Measurements from ENCODE around the gene TACC2.

The TACC2 gene

GRCh38 chr10:122168598-122169394 is 179.8 kb downstream of the TACC2 start:
- peak; percentile 31 for DNase-seq (ENCODE audit: low read depth)
- TF ChIP-seq CTCF (conservative IDR thresholded peaks at IDR 0.05; ENCODE audit: low read depth, low read length), result no peak
- no peak overlapping the region for H3K4me3 ChIP-seq (ENCODE audit: low read depth, low read length)

DNA sequence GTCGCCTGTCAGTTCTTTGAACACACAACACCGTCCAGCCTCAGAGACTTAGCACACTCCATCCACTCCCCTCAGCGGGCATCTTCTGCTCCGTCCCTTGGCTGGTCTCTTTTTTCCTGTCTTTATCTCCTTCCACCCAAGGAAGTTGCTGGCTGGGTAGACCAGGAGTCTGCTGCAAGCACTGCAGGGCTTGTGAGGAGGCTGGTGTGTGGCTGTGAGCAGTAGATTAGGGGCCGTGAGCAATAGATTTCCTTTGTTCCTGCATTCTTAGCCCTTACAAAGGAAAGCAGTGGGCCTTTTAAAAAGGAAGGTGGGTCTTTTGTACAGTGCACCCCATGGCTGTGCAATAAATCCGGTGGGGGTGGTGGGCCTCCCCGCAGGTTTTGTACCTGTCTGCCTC is 181.8 kb downstream of the TACC2 start:
- no peak for DNase-seq (ENCODE audit: low read depth)
- TF ChIP-seq CTCF (conservative IDR thresholded peaks at IDR 0.05; ENCODE audit: low read depth, low read length), result no peak
- H3K4me3 ChIP-seq (ENCODE audit: low read depth, low read length), result no peak overlapping the region

DNA sequence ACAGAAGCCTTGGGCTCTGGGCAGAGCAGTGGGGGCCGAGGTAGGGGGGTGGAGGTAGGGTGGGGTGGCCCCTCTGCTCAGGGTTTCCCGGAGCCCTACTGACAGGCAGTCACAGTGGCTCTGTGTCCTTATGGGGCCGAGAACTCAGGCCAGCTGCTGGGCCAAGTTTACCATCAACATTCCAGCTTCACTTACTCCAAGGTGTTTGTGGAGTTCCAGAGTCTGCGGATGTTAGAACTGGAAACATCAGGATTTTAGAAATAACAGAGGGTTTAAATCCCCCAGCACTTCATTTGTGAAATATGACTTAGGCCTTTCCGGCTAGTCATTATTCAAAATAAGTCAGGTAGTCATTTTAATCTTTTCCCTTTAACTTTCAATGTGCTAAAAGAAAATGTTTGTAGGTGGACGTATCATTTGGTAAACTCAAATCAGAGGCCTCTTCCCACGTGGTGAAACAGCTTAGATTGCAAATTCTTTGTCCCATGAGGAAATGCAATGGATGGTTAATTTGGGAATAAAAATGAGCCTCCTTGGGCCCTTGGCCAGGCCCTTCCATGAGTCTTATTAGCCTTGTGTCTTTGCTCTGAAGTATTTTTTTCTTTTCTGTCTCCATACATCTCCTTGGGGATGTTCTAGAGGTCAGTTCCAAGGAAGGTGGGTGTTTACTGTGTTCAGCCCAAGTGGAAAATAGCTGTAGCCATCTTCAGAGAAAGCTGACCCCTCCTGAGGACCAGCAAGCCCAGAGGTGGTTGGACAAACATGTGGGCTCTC is 182.5 kb downstream of the TACC2 start:
- H3K4me3 ChIP-seq (ENCODE audit: low read depth, low read length), result no peak overlapping the region
- no peak for DNase-seq (ENCODE audit: low read depth)
- TF ChIP-seq CTCF (conservative IDR thresholded peaks at IDR 0.05; ENCODE audit: low read depth, low read length), result no peak

GRCh38 chr10:122172361-122173008 is 183.5 kb downstream of the TACC2 start:
- TF ChIP-seq CTCF (conservative IDR thresholded peaks at IDR 0.05; ENCODE audit: low read depth, low read length), result no peak
- H3K4me3 ChIP-seq (ENCODE audit: low read depth, low read length), result no peak overlapping the region
- no peak for DNase-seq (ENCODE audit: low read depth)

- no peak overlapping the region for H3K4me3 ChIP-seq (ENCODE audit: low read depth, low read length)
- no peak for TF ChIP-seq CTCF (conservative IDR thresholded peaks at IDR 0.05; ENCODE audit: low read depth, low read length)
- DNase-seq (ENCODE audit: low read depth), result no peak
Measured at GRCh38 chr10:122173337-122173736, 184.4 kb downstream of the TACC2 start.

GRCh38 chr10:122173766-122174435 is 184.9 kb downstream of the TACC2 start:
- H3K4me3 ChIP-seq (ENCODE audit: low read depth, low read length), result no peak overlapping the region
- DNase-seq (ENCODE audit: low read depth), result no peak
- TF ChIP-seq CTCF (conservative IDR thresholded peaks at IDR 0.05; ENCODE audit: low read depth, low read length), result no peak
